ENCODE data around the gene TAOK3. TPM values are rescaled to one million over a fixed set of nuclear protein-coding genes. Genes with fewer than 3 reads are reported as not detected.
A peak's percentile ranks its signal among the peaks of the same experiment; 100 is the strongest.
"Not testable (repeated sequence)": the region's sequence is repeated elsewhere in the genome, so short reads cannot be mapped to it uniquely, and the experiment has no call there.

Gene TAOK3
- total and polyA plus RNA-seq, 2 of the 4 experiments (the other 2 are of a cell fraction): 26.3 to 54.5 TPM

DNA sequence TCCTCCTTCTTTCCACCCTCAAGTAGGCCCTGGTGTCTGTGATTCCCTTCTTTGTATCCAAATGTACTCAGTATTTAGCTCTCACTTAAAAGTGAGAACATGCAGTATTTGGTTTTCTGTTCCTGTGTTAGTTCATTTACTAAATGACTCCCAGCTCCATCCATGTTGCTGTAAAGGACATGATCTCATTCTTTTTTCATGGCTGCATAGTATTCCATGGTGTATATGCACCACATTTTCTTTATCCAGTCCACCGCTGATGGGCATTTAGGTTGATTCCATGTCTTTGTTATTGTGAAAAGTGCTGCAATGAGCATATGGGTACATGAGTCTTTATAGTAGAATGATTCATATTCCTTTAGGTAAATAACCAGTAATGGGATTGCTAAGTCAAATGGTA is 94.4 kb downstream of the TAOK3 start:
- H3K27ac ChIP-seq (ENCODE audit: insufficient read depth, low read length); H3K9ac ChIP-seq (ENCODE audit: low read depth, low read length); H3K4me1 ChIP-seq (ENCODE audit: control insufficient read depth, insufficient read depth, low read length); dilution Hi-C loops (cut with HindIII; ENCODE audit: low sequenced_read_pairs, unreplicated experiment); H3K36me3 ChIP-seq (ENCODE audit: control insufficient read depth, insufficient read depth, low read length); H4K5ac ChIP-seq (ENCODE audit: low read depth, low read length); H3K4me3 ChIP-seq (ENCODE audit: insufficient read depth, low read depth, low read length); H2BK120ac ChIP-seq (ENCODE audit: low read depth, low read length); BruUV-seq (replicated peaks); H2BK15ac ChIP-seq (ENCODE audit: low read depth, low read length); in situ Hi-C loops (cut with MboI; ENCODE audit: low sequenced_read_pairs); H2BK20ac ChIP-seq (ENCODE audit: low read depth, low read length); H3K4me2 ChIP-seq (ENCODE audit: low read depth, low read length); H3K56ac ChIP-seq (ENCODE audit: extremely low read depth, insufficient read depth, low read length); H3K18ac ChIP-seq (ENCODE audit: low read depth, low read length); H3K27me3 ChIP-seq (ENCODE audit: control insufficient read depth, insufficient read depth, low read length); H2BK5ac ChIP-seq (ENCODE audit: low read depth, low read length, poor library complexity, severe bottlenecking); H4K91ac ChIP-seq (ENCODE audit: insufficient read depth, low read depth, low read length); POLR2A ChIA-PET (ENCODE audit: unreplicated experiment); H4K20me1 ChIP-seq (ENCODE audit: insufficient read depth, low read length); H3K9me1 ChIP-seq (ENCODE audit: insufficient read depth, low read length); H2AFZ ChIP-seq (replicated peaks; ENCODE audit: low read length, poor library complexity); H4K8ac ChIP-seq (ENCODE audit: low read depth in 2 of 2, low read length in 2 of 2); H3K4ac ChIP-seq (ENCODE audit: low read depth, low read length); H3K23ac ChIP-seq (ENCODE audit: low read depth, low read length); intact Hi-C loops (cut with micrococcal nuclease); ATAC-seq (ENCODE audit: low read depth); H2AK5ac ChIP-seq (ENCODE audit: low read depth, low read length); H3K14ac ChIP-seq (replicated peaks; ENCODE audit: low read depth, low read length); H2AK9ac ChIP-seq (replicated peaks; ENCODE audit: low read depth, low read length, poor library complexity); CTCF ChIA-PET; H3K9me3 ChIP-seq (ENCODE audit: control insufficient read depth, insufficient read depth, low read length): not testable (repeated sequence)
- DNase-seq: peak; percentile 34
- WGBS, 2 experiments (ENCODE audit: extremely low coverage in 2 of 2, insufficient read length in 1 of 2): no CpG with 5 or more reads among the region's 1 CpG
- peaks cover 9 to 34% of the 10 kb centered on the region in 2 experiments; a peak in 3 of 4 replicates for H3K79me1 ChIP-seq (ENCODE audit: low read depth in 1 of 2, low read length in 2 of 2)
